Spleen (tissue), 11 donors: ENCODE results near the gene RPS23. TPM values are rescaled to one million over a fixed set of nuclear protein-coding genes. Genes with fewer than 3 reads are reported as not detected.
A peak's percentile ranks its signal among the peaks of the same experiment; 100 is the strongest.
"Not testable (repeated sequence)": the region's sequence is repeated elsewhere in the genome, so short reads cannot be mapped to it uniquely, and the experiment has no call there.

Source experiments
- DNase-seq: peaks from one replicate; pipeline ENCODE4 v3.0.0-alpha.2; 2020
- H3K27ac ChIP-seq, 8 donors: fragments of 200-600 bp; sonication (generic) in 7 of 8; 1 replicate in 4 of 8; 2 replicates in 4 of 8; pipeline versions ENCODE4 v1.5.0 to v1.8.0; 2016 to 2021; ENCODE audit warnings: inconsistent platforms in 4 of 8, mild to moderate bottlenecking in 4 of 8, moderate library complexity in 1 of 8
- H3K27me3 ChIP-seq, 7 donors: fragments of 200-600 bp; sonication (generic) in 6 of 7; replicated peaks in 1 of 7; 1 replicate in 4 of 7; 2 replicates in 3 of 7; pipeline versions ENCODE4 v1.5.0 to v1.8.0; 2016 to 2021; ENCODE audit warnings: inconsistent platforms in 3 of 7, mild to moderate bottlenecking in 1 of 7
- H3K36me3 ChIP-seq, 6 donors: fragments of 200-600 bp; sonication (generic) in 5 of 6; 1 replicate in 4 of 6; 2 replicates in 2 of 6; pipeline versions ENCODE4 v1.5.0 to v1.8.0; 2016 to 2021; ENCODE audit warnings: inconsistent platforms in 2 of 6
- H3K4me1 ChIP-seq, 6 donors: fragments of 200-600 bp; sonication (generic) in 5 of 6; 1 replicate in 3 of 6; 2 replicates in 3 of 6; pipeline versions ENCODE4 v1.5.0 to v1.8.0; 2016 to 2021; ENCODE audit warnings: inconsistent platforms in 3 of 6
- H3K4me3 ChIP-seq, 8 donors: fragments of 200-600 bp; sonication (generic) in 7 of 8; 1 replicate in 4 of 8; 2 replicates in 4 of 8; pipeline versions ENCODE4 v1.5.0 to v1.8.0; 2016 to 2021; ENCODE audit warnings: inconsistent platforms in 4 of 8, mild to moderate bottlenecking in 4 of 8, moderate library complexity in 2 of 8
- H3K9me3 ChIP-seq, 8 donors: fragments of 200-600 bp; sonication (generic) in 7 of 8; 1 replicate in 4 of 8; 2 replicates in 4 of 8; pipeline versions ENCODE4 v1.5.0 to v1.8.0; 2016 to 2021; ENCODE audit warnings: inconsistent platforms in 4 of 8
- POLR2A ChIP-seq, 3 donors: fragments of 450-650 bp; IDR thresholded peaks; one replicate each; pipeline ENCODE4 v1.5.1; 2017; ENCODE audit warnings: antibody characterized with exemption in 3 of 3, mild to moderate bottlenecking in 1 of 3
- POLR2AphosphoS5 ChIP-seq, 3 donors: sonication (generic); formaldehyde crosslinking; IDR thresholded peaks; one replicate each; pipeline ENCODE4 v1.5.1; 2017; ENCODE audit warnings: antibody characterized with exemption in 3 of 3
- WGBS, 5 donors: extraction: QIAGEN DNeasy Blood & Tissue Kit in 3 of 5; methylation state at CpG; one replicate each; pipeline versions ENCODE4 v1.1.5 to v1.1.7; 2013 to 2018; 5-methylcytosine and 5-hydroxymethylcytosine counted together
- intact Hi-C: fragments of 100-400 bp; cut with DNase I; formaldehyde crosslinking; loops from one replicate; pipeline ENCODE4 v1.15.0; 2023; ENCODE audit warnings: low total_unique reads
- polyA plus RNA-seq, 3 donors: library from polyadenylated mRNA; stranded (reverse); fragments of 200-250 nt; gene quantifications; one replicate each; pipeline ENCODE4 v1.2.1, GENCODE V29; 2013
- total RNA-seq, 7 donors: library from RNA; depleted of rRNA in 3 of 7; stranded (reverse); fragments of >200 nt in 3 of 7; fragmentation: NEBNext Ultra II Directional in 4 of 7; extraction: Animal tissue kit (Norgen Biotek cat#: 25700) in 4 of 7; gene quantifications; one replicate each; pipeline versions ENCODE4 v1.1.0 to v1.2.1, GENCODE V29; 2016 to 2021
- TF ChIP-seq, protein P1 (sequence below), 11 experiments: fragments of 200-600 bp in 7 of 11; fragments of 450-650 bp in 4 of 11; sonication (generic) in 4 of 11; IDR thresholded peaks in 8 of 11; conservative IDR thresholded peaks in 3 of 11; 1 replicate in 7 of 11; 2 replicates in 4 of 11; pipeline versions ENCODE4 v1.4.0 to v1.8.0; 2016 to 2021; ENCODE audit warnings: antibody characterized with exemption in 11 of 11, inconsistent platforms in 4 of 11, mild to moderate bottlenecking in 1 of 11
- donor health status: healthy with polysubstance abuse.
- donor health status: DM: no; HTN: no; CAD: no; lungs with moderate emphysema.
- donor health status: DM: no; HTN: no; CAD: no.
- donor health status: Bipolar disorder and iron deficiency.
- donor health status: healthy.
- donor health status: DM: no; HTN: no; CAD: no.
- donor health status: DM: yes; HTN: yes; CAD: no.

The RPS23 gene
- total and polyA plus RNA-seq, 10 donors, result 1,734 to 8,847 (median 2,843) TPM

DNA sequence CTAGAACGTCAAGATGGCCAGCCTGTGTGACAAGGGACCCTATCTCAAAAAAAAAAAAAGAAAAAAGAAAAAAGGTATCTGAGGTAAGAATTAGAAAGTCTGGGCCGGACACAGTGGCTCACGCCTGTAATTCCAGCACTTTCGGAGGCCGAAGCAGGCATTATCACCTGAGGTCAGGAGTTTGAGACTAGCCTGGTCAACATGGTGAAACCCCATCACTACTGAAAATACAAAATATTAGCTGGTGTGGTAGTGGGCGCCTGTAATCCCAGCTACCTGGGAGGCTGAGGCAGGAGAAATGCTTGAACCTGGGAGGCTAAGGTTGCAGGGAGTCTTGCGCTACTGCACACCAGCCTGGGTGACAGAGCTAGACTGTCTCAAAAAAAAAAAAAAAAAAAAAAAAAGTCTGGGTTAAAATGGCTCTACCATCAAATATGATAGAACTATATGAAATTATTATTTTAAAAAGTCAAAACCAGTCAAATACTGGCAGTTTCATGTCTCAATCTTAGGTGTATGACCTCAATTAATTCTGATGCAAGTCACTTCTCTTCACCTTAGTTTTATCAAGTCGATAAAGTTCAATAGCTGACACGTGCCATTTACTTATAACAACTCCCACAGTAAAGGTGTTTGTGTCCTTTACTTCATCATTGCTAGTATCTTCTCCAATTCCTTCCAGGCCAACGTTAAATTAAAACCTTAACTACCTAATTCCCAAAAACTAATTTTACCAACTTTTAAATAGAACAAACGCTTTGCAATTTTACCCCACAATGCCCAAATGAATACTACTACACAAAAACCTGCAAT is 1.1 kb downstream of the RPS23 start:
- peak overlapping the region; percentile 84 to 92 (median 90) for H3K27ac ChIP-seq
- H3K27me3 ChIP-seq, result no peaks in the 10 kb centered on the region
- H3K36me3 ChIP-seq, result peaks cover 0 to 44% (median 29%) of the 10 kb centered on the region in 6 donors
- DNase-seq, result no peak
- TF ChIP-seq POLR2A (IDR thresholded peaks at IDR 0.05) (no peak), POLR2AphosphoS5 (IDR thresholded peaks at IDR 0.05) (no peak)
- TF ChIP-seq, protein P1, sequence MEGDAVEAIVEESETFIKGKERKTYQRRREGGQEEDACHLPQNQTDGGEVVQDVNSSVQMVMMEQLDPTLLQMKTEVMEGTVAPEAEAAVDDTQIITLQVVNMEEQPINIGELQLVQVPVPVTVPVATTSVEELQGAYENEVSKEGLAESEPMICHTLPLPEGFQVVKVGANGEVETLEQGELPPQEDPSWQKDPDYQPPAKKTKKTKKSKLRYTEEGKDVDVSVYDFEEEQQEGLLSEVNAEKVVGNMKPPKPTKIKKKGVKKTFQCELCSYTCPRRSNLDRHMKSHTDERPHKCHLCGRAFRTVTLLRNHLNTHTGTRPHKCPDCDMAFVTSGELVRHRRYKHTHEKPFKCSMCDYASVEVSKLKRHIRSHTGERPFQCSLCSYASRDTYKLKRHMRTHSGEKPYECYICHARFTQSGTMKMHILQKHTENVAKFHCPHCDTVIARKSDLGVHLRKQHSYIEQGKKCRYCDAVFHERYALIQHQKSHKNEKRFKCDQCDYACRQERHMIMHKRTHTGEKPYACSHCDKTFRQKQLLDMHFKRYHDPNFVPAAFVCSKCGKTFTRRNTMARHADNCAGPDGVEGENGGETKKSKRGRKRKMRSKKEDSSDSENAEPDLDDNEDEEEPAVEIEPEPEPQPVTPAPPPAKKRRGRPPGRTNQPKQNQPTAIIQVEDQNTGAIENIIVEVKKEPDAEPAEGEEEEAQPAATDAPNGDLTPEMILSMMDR (IDR thresholded peaks at IDR 0.05 in 8 of 11, conservative IDR thresholded peaks at IDR 0.05 in 3 of 11), result no peak
- H3K9me3 ChIP-seq, result no peaks in the 10 kb centered on the region
- 60 to 69% (median 66%) methylated on average over 11 of the region's 11 CpGs for WGBS, 5 donors
- H3K4me3 ChIP-seq, result peak overlapping the region; percentile 62 to 93 (median 88)
- intact Hi-C loops, result no loop called here
- H3K4me1 ChIP-seq, result peaks cover 11 to 67% (median 34%) of the 10 kb centered on the region in 6 donors

DNA sequence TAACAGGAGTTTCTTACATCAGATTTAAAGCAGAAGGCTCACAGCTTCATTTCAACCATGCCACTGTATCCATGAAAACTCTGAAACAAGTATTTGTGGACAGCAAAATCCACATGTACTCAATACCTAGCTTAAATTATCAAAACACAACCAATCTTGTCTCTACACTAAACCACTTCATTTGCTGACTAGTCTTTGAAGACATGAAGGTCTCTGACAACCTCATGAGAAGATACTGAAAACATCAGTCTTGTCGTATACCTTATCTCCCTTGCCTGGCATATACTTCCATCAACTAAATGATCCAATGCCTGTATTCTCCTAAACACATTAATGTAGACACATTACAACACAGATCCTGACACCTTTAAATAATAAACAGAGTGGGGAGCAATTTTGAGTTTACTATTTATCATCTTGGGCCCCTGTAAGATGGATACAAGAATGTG is 2.9 kb downstream of the RPS23 start:
- WGBS, 5 donors, result 85 to 95% (median 87%) methylated on average over 1 of the region's 1 CpG

DNA sequence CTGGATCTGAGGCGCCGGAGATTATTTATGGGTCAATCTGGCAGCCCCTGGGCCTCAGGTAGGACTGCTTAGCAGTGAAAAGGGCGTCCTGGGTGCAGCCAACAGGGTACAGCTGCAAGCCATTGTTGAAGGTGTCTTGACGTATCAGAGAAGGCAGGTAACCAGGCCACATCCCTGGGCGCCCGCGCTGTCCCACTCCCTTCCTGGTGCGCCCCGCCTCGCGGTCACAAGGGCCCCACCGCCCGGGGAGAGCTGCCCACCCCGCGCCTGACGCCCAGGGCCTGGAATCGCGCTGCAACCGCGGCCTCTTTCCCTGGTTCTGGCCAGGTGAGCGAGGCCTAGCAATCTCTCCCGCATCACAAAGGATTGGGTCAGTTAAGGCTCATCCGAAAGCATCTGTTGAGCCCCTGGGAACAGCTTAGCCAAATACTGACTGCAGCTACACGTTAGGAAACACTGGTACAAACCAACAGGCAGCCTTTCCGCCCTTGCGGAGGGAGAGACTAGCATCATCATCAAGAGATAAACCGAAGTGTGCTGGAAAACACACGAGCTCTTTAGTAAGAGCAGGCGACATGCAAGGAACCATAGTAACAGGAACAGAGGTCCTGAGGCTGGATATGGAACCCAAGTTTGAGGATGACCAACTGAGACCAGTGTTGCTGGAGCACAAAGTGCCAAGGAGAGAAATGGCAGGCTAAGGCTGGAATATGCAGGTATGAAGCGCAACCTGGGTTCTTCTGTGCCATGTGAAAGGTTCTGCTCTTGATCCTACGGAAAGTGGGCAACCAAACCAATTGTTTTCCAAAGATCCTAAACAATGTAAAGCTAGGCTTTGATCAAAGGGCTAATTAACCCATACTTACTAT is 3.6 kb downstream of the RPS23 start:
- Histone ChIP-seq H3K27ac (no peak overlapping the region), H3K9me3 (no peaks in the 10 kb centered on the region), H3K4me1 (peaks cover 11 to 49% (median 34%) of the 10 kb centered on the region in 6 donors), H3K36me3 (peaks cover 0 to 49% (median 29%) of the 10 kb centered on the region in 6 donors), H3K27me3 (no peaks in the 10 kb centered on the region), H3K4me3 (no peak overlapping the region)
- intact Hi-C loops, result no loop called here
- TF ChIP-seq, protein P1 (IDR thresholded peaks at IDR 0.05 in 8 of 11, conservative IDR thresholded peaks at IDR 0.05 in 3 of 11), result no peak
- TF ChIP-seq POLR2AphosphoS5 (IDR thresholded peaks at IDR 0.05), result peak in 2 of 3 donors; percentile 56 to 79
- DNase-seq, result peak; percentile 76
- 90 to 95% (median 93%) methylated on average over 28 to 31 of the region's 31 CpGs for WGBS, 5 donors

More for the DNA sequence above, 2.9 kb downstream of the RPS23 start:
- H3K27ac ChIP-seq, result no peak overlapping the region
- TF ChIP-seq POLR2AphosphoS5 (IDR thresholded peaks at IDR 0.05), result no peak
- TF ChIP-seq POLR2A (IDR thresholded peaks at IDR 0.05), result no peak
- TF ChIP-seq, protein P1 (IDR thresholded peaks at IDR 0.05 in 8 of 11, conservative IDR thresholded peaks at IDR 0.05 in 3 of 11), result no peak
- no peak overlapping the region for H3K4me3 ChIP-seq
- H3K27me3 ChIP-seq, result no peaks in the 10 kb centered on the region
- peaks cover 0 to 44% (median 29%) of the 10 kb centered on the region in 6 donors for H3K36me3 ChIP-seq
- H3K4me1 ChIP-seq, result peaks cover 11 to 55% (median 34%) of the 10 kb centered on the region in 6 donors
- no peak for DNase-seq
- H3K9me3 ChIP-seq, result no peaks in the 10 kb centered on the region
- intact Hi-C loops, result no loop called here

DNA sequence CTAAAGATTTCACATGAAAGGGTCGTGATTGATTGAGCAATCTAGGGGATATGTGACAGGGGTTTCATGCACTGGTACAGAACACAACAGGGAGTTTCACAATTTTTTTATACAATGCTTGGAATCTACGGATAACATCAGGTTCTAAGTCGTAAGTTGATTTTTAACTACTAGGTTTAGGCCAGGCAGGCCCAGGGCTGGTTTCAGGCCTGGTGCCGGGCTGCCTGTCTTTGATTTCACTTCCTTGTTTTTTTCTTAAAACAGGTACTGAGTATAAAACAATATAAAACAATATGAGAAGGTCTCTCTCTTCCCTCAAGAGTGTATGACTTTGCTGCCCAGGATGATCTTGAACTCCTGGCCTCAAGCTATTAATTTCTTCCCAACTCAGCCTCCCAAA is 4.7 kb downstream of the RPS23 start:
- H3K27me3 ChIP-seq, H3K9me3 ChIP-seq, H3K4me3 ChIP-seq, intact Hi-C loops: not testable (repeated sequence)
- DNase-seq, result peak; percentile 78
- WGBS, 5 donors, result 49 to 73% (median 58%) methylated on average over 4 of the region's 4 CpGs
- H3K27ac ChIP-seq, result peak overlapping the region in 4 of 8 donors; percentile 14 to 56 (median 20)
- peaks cover 11 to 40% (median 24%) of the 10 kb centered on the region in 6 donors for H3K4me1 ChIP-seq
- H3K36me3 ChIP-seq, result peaks cover 0 to 56% (median 29%) of the 10 kb centered on the region in 6 donors
